Spinal cord (tissue), 10 donors: ENCODE measurements around the gene EFEMP2. TPM values are rescaled to one million over a fixed set of nuclear protein-coding genes. Genes with fewer than 3 reads are reported as not detected.

Source experiments
- DNase-seq, 6 donors: peaks; one replicate each; pipeline versions ENCODE4 v3.0.0 to v3.0.0-alpha.2; 2013 to 2015; ENCODE audit warnings: low spot score in 6 of 6, low read depth in 4 of 6
- H3K27ac ChIP-seq: one replicate; pipeline ENCODE4 v1.5.1; 2013; ENCODE audit warnings: low read depth, low read length, control low read depth
- H3K27me3 ChIP-seq: one replicate; pipeline ENCODE4 v1.6.1; 2013; ENCODE audit warnings: low read length; ENCODE audit not compliant: control insufficient read depth, insufficient read depth
- H3K36me3 ChIP-seq: one replicate; pipeline ENCODE4 v1.6.1; 2013; ENCODE audit warnings: low read length; ENCODE audit not compliant: control insufficient read depth, insufficient read depth
- H3K4me1 ChIP-seq: one replicate; pipeline ENCODE4 v1.6.1; 2013; ENCODE audit warnings: low read length; ENCODE audit not compliant: control insufficient read depth, insufficient read depth
- H3K4me3 ChIP-seq: one replicate; pipeline ENCODE4 v1.5.1; 2013; ENCODE audit warnings: low read depth, low read length, control low read depth
- H3K9me3 ChIP-seq: one replicate; pipeline ENCODE4 v1.6.1; 2013; ENCODE audit warnings: low read length; ENCODE audit not compliant: control insufficient read depth, insufficient read depth
- WGBS: methylation state at CpG from one replicate; pipeline ENCODE4 v1.1.5; 2013; ENCODE audit warnings: missing lambda C conversion rate; ENCODE audit not compliant: insufficient coverage; 5-methylcytosine and 5-hydroxymethylcytosine counted together
- polyA plus RNA-seq, 2 donors: library from polyadenylated mRNA; unstranded; fragments of 120-200 nt; gene quantifications; one replicate each; pipeline ENCODE4 v1.2.1, GENCODE V29; 2013; ENCODE audit not compliant: insufficient read length in 2 of 2
- total RNA-seq, 2 donors: library from RNA; depleted of rRNA in 1 of 2; stranded (reverse); fragments of 120-200 nt in 1 of 2; fragments of >200 nt in 1 of 2; gene quantifications; one replicate each; pipeline versions ENCODE4 v1.2.3 to v1.2.4, GENCODE V29; 2013 to 2014
- donor health status: healthy.

EFEMP2 gene
- total and polyA plus RNA-seq, 4 donors, result 21.2 to 94.1 (median 79.1) TPM

DNA sequence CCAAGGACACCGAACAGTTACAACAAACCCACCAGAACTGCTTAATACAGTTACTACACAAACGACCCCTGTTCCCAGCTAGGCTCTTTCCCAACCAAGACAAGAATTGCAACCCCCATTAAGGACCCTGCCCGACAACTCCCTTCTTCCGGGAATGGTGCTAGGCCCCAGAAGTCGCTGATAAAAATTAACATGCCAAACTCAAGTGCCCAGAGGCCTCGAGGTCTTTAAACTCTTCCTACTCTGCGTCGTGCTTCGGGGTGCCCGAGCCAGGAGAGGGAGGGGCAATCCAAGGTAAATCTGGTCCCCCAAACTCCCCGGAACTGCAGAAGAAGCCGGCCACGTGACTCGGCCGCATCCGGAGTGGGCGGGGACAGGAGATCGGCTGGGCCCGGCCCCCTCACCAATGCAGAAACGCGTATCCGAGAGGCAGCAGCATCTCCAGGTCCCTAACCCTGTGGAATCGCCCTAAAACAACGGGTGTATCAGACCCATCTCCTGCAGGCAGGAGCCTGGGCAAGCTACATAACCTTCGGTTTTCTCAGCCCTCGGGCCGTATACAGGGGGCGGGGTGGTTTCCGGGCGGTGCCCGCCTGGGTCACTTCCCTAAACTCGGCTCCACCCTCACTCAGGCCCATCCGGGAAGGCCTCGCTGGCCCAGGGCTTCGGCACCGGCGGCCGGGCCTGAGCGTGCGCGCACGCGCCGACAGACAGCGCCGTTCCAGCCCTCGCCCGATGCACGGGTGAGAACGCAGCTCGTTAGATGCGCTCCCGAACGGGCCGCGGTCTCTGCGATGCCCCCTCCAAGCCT lies 15.7 kb downstream of the EFEMP2 start:
- DNase-seq, result peak in 4 of 6 donors; percentile 35 to 86 (median 60)
- no peaks in the 10 kb centered on the region for H3K27me3 ChIP-seq
- peaks cover 59% of the 10 kb centered on the region for H3K36me3 ChIP-seq
- H3K4me3 ChIP-seq, result peak overlapping the region; percentile 96
- H3K9me3 ChIP-seq, result no peaks in the 10 kb centered on the region
- H3K27ac ChIP-seq, result peak overlapping the region; percentile 88
- H3K4me1 ChIP-seq, result peaks cover 46% of the 10 kb centered on the region
- 1% methylated on average over 56 of the region's 57 CpGs for WGBS

- Histone ChIP-seq H3K27ac (no peak overlapping the region), H3K4me3 (peak overlapping the region; percentile 96)
Measured at GRCh38 chr11:65855927-65856363, 16.7 kb downstream of the EFEMP2 start.

GRCh38 chr11:65854852-65855837 lies 17.5 kb downstream of the EFEMP2 start:
- Histone ChIP-seq H3K36me3 (peaks cover 68% of the 10 kb centered on the region), H3K27ac (no peak overlapping the region), H3K9me3 (no peaks in the 10 kb centered on the region), H3K4me3 (no peak overlapping the region), H3K4me1 (peaks cover 32% of the 10 kb centered on the region), H3K27me3 (no peaks in the 10 kb centered on the region)
- DNase-seq, result peak in 1 of 6 donors; percentile 15
- WGBS, result 70% methylated on average over 12 of the region's 15 CpGs

More at GRCh38 chr11:65855927-65856363, 16.7 kb downstream of the EFEMP2 start:
- Histone ChIP-seq H3K4me1 (peaks cover 36% of the 10 kb centered on the region), H3K27me3 (no peaks in the 10 kb centered on the region), H3K36me3 (peaks cover 63% of the 10 kb centered on the region), H3K9me3 (no peaks in the 10 kb centered on the region)
- peak in 1 of 6 donors; percentile 3 for DNase-seq
- WGBS, result 92% methylated on average over 15 of the region's 15 CpGs

GRCh38 chr11:65854161-65854592 lies 18.4 kb downstream of the EFEMP2 start:
- peaks cover 22% of the 10 kb centered on the region for H3K4me1 ChIP-seq
- WGBS, result 91% methylated on average over 3 of the region's 4 CpGs

GRCh38 chr11:65853246-65853979 lies 19.2 kb downstream of the EFEMP2 start:
- peaks cover 18% of the 10 kb centered on the region for H3K4me1 ChIP-seq
- no peak overlapping the region for H3K4me3 ChIP-seq
- no peak overlapping the region for H3K27ac ChIP-seq
- DNase-seq, result no peak
- 84% methylated on average over 4 of the region's 6 CpGs for WGBS
- no peaks in the 10 kb centered on the region for H3K27me3 ChIP-seq
- H3K36me3 ChIP-seq, result peaks cover 74% of the 10 kb centered on the region
- H3K9me3 ChIP-seq, result no peaks in the 10 kb centered on the region

More at GRCh38 chr11:65854161-65854592, 18.4 kb downstream of the EFEMP2 start:
- Histone ChIP-seq H3K27ac (no peak overlapping the region), H3K36me3 (peaks cover 74% of the 10 kb centered on the region), H3K4me3 (no peak overlapping the region), H3K9me3 (no peaks in the 10 kb centered on the region), H3K27me3 (no peaks in the 10 kb centered on the region)
- no peak for DNase-seq

DNA sequence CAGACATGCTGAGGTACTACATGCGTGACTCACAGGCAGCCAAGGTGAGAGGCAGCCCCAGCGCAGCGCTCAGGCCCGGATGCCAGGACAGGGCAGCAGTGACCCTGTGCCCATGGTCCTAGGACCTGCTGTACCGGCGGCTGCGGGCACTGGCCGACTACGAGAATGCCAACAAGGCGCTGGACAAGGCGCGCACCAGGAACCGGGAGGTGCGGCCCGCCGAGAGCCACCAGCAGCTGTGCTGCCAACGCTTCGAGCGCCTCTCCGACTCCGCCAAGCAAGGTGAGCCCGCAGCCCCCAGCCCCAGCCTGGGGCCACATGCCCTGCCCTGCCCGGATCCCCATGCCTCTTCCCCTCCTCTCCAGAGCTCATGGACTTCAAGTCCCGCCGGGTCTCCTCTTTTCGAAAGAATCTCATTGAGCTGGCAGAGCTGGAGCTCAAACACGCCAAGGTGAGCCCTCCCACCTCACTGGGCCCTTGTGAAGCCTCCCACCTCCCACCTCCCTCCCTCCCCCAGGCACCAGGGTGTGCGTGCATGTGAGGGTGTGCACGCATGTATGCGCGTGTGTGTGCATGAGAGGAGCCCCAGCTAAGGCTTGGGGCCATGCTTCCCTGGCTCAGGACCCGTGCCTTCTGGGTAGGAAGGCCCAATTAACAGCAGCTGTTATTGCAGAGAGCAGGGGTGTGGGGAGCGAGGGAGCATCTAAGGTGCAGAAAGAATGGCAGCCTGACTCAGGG lies 19.9 kb downstream of the EFEMP2 start:
- WGBS, result 91% methylated on average over 32 of the region's 33 CpGs
- DNase-seq, result peak in 1 of 6 donors; percentile 4
- H3K4me3 ChIP-seq, result no peak overlapping the region
- peaks cover 74% of the 10 kb centered on the region for H3K36me3 ChIP-seq
- H3K27me3 ChIP-seq, result no peaks in the 10 kb centered on the region
- peaks cover 18% of the 10 kb centered on the region for H3K4me1 ChIP-seq
- H3K9me3 ChIP-seq, result no peaks in the 10 kb centered on the region
- no peak overlapping the region for H3K27ac ChIP-seq

DNA sequence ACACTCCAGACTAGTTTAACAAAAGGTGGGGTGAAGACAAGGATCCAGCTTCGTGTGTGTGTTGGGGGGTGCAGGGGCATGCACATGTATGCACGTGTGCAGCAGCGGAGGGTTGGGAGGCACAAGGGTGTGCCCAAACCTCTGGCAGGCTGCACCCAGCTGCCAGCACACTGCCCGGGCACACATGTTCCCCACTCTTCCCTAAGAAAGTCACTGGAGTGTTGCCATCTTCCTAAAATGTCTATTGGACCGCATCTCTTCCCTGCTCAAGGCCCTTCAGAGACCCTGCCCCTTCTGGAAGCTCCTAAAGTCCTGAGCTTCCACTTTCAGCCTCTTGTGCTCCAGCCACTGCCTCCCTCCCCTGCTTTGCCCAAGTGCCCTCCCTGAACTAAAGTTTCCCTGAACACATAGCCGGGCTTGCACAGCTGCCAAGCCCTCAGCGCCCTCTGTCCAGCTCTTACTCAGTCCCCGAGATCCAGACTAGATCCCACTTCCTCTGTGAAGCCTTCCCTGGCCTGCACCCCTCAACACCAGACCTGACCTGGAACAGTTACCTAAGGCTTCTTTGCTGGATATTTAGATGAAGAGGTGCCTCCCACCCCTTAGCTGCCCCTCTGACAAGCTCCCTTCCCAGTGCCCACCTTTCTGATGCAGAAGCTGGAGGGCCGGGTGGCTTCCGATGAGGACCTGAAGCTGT lies 20.6 kb downstream of the EFEMP2 start:
- H3K4me3 ChIP-seq, result no peak overlapping the region
- peak in 1 of 6 donors; percentile 1 for DNase-seq
- no peak overlapping the region for H3K27ac ChIP-seq
- H3K27me3 ChIP-seq, result no peaks in the 10 kb centered on the region
- 92% methylated on average over 9 of the region's 10 CpGs for WGBS
- H3K9me3 ChIP-seq, result no peaks in the 10 kb centered on the region
- H3K4me1 ChIP-seq, result peaks cover 18% of the 10 kb centered on the region
- H3K36me3 ChIP-seq, result peaks cover 73% of the 10 kb centered on the region

DNA sequence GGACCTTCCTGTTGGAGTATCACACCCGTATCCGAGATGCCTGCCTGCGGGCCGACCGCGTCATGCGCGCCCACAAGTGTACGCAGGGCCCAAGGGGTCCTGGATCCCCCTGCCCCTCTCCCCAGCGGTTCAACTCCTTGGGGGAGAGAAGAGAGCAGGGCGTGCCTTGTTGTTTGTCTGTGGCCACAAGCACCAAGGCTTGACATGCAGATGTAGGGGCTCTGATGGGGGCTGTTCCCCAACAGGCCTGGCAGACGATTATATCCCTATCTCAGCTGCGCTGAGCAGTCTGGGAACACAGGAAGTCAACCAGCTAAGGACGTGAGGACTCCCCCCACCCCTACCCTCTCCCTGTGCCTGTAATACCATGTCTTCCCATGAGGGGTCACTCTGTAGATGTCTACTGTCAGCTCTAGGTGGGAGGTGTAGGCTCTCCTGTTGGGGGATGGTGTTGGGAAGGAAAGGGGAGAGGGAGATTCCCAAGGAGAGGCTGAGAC lies 21.5 kb downstream of the EFEMP2 start:
- no peak for DNase-seq
- H3K36me3 ChIP-seq, result peaks cover 65% of the 10 kb centered on the region

More for the DNA sequence above, 21.5 kb downstream of the EFEMP2 start:
- Histone ChIP-seq H3K9me3 (no peaks in the 10 kb centered on the region), H3K4me1 (peaks cover 10% of the 10 kb centered on the region), H3K27ac (no peak overlapping the region), H3K27me3 (no peaks in the 10 kb centered on the region), H3K4me3 (no peak overlapping the region)
- 95% methylated on average over 8 of the region's 14 CpGs for whole genome bisulfite sequencing
